Hematopoietic multipotent progenitor cell treated with erythropoietin and hydrocortisone succinate and interleukin-3 and kit ligand, for 6 days (in vitro differentiated cells): Measurements from ENCODE around the gene PHC1.

Experiments used
- DNase-seq: peaks from one replicate; pipeline ENCODE4 v3.0.0-alpha.2; 2015

PHC1 gene

DNA sequence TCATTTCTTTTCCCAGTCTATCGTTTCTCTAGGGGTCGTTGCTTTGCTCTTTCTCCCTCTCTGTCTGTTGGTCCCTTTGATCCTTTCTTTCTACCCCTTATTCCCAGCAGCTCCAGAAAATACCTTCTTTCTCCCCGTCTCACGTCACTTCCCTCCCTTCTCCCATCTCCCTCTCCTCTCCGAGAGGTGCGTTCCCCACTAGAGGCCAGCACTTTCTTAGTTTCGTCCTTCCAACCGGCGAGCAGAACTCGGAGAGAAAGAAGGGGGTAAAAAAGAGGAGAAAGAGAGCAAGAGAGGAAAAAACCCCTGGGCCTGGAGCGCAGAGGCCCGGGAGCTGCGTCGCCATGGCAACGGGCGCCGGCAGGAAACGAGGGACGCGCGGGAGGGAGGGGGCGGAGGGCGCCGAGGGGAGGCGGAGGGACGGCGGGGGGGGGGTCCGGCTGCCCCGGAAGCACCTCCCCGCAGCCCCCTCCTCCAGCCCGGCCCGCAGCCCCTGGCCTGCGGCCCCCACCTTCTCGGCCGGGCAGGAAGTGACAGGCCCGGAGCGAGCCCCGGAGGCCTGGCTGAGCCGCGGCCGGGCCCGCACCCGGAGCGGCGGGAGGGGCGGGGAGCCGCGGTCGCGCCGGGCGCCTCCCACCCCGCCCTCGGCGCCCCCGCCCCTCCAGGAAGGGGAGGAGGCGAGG is at the start of gene PHC1:
Gene PHC1 (plus strand): TSS at position 477 of the 683 bp plus-strand sequence. CDS start 3,169 bp downstream, outside the sequence.
- DNase-seq = peak; percentile 83

DNA sequence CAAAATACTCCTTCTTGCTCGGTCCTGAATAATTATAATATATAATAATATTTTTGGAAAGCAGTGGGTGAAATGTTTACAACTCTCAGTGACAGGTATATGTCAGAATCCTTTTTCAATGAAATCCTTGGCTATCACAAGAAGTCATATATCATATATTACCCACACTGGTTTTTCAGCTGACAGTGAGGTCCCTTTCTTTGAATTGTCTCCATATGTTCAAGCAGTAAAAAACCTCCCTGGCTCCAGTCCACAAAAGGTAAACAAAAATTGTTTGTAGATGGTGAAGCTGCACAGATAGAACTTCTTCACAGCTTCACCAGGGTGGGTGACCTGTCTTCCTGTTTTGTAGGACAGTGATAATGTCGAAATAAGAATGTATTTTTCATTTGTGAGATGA is 47.9 kb upstream of the PHC1 start:
- no peak for DNase-seq

DNA sequence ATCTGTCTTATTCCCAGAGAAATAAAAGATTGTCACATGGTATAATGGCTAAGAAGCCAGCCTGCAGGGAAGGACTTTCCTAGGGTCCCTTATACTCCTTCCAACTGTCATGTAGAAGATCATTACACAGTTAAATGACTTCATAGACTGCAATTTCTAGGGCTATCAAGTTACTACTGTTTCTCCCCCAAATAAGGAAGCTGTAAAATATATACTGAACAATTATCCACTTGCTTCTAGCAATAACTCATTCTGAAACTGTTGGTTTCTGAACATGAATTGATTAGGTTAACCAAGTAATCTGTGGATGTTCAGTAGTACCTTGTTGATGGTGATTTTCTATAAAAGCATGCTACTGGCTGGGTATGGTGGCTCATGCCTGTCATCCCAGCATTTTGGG is 47.3 kb upstream of the PHC1 start:
- DNase-seq = no peak

DNA sequence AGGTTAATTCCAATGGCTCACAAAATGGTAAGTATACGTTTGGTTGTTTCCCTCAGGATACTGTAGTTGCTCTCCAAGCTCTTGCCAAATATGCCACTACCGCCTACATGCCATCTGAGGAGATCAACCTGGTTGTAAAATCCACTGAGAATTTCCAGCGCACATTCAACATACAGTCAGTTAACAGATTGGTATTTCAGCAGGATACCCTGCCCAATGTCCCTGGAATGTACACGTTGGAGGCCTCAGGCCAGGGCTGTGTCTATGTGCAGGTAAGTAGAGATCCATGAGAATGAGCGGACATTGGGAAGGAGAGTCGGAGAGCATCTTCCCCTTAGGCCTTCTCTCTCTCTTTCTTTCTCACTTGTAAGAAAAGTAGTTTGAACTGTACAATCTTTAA is 46.5 kb upstream of the PHC1 start:
- no peak for DNase-seq

- no peak for DNase-seq
Measured at GRCh38 chr12:8870586-8870985, 43.7 kb upstream of the PHC1 start.

- no peak for DNase-seq
Measured at GRCh38 chr12:8871068-8871467, 43.2 kb upstream of the PHC1 start.

DNA sequence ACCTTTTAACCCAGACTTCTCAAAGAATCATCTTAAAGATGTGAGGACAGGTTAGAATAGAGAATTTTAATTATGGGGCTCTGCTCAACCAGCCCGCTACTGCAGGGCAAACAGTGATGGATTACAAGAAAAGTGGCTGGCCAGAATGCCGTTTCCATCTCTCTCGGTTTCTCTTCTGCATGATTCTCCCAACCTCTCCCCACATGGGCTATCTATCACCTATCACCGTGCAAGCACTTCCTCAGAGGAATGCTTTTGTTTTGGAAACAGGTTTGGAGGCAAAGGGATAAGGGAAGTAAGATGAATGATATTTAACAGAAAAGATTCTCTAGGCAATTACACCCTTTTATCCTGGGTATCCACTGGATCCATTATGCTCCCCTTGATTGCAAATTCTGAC is 37.4 kb upstream of the PHC1 start:
- no peak for DNase-seq

DNA sequence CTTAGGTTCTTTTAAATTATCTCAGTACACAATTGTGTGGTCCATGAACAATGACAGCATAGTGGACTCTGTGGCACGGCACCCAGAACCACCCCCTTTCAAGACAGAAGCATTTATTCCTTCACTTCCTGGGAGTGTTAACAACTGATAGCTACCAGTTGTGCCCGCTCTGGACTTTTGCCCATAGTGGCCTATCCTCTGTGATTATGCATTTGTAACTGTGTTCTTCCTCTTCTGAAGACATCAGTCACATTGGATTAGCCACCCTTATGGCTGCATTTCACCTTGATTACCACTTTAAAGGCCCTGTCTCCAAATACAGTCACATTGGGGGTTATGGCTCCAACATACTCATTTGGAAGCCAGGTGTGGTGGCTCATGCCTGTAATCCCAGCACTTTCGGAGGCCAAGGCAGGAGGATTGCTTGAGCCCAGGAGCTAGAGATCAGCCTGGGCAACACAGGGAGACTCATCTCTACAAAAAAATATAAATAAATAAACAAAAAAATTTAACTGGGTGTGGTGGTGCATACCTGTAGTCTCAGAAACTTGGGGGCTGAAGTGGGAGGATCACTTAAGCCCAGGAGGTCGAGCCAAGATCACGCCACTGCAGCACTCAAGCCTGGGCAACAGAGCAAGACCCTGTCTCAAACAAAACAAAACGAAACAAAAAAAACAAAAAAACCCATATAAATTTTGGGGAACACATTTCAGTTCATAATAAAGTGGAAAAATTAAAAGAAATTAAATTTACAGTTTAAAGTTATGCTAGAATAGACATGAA is 27.6 kb upstream of the PHC1 start:
- DNase-seq = peak; percentile 97

GRCh38 chr12:8887285-8887715 is 27.0 kb upstream of the PHC1 start:
- peak; percentile 93 for DNase-seq

- peak; percentile 87 for DNase-seq
Measured at GRCh38 chr12:8890313-8891085, 23.8 kb upstream of the PHC1 start.

GRCh38 chr12:8891976-8892375 is 22.3 kb upstream of the PHC1 start:
- DNase-seq = no peak

DNA sequence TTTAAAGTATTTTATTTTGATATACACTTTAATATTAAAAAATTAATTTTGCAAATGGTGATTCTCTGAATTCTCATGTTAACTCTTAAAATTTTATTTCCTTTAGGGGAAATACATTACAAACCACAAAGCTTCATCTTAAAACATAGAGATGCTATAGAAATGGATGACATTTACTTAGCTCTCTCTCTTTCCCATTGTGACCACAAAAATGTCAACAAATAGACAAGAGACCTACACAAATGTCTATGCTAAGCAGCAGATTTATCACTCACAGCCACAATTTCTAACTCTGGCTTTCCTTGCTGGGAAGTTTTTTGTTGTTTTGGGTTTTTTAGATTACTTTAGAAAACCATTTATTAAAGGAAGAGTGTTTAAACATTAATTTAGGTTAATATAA is 19.9 kb upstream of the PHC1 start:
- no peak for DNase-seq

GRCh38 chr12:8894986-8895385 is 19.3 kb upstream of the PHC1 start:
- DNase-seq = no peak

DNA sequence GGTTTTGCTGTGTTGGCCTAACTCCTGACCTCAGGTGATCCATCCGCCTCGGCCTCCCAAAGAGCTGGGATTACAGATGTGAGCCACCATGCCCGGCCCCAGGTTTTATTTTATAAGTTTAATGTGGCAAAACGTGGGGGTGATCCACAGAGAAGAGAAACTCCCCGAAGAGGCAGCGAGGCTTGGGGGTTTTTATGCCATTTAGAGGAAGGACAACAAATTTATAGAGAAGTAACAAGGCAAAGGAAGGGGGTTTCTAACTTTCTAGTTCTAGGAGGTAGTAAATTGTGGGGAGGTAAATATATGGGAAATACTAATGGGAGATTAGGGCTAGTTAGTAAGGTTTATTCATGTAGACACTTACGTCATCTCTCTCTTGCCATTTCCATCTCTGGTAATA is 17.2 kb upstream of the PHC1 start:
- no peak for DNase-seq

- DNase-seq = peak; percentile 35
Measured at GRCh38 chr12:8899830-8900229, 14.5 kb upstream of the PHC1 start.

DNA sequence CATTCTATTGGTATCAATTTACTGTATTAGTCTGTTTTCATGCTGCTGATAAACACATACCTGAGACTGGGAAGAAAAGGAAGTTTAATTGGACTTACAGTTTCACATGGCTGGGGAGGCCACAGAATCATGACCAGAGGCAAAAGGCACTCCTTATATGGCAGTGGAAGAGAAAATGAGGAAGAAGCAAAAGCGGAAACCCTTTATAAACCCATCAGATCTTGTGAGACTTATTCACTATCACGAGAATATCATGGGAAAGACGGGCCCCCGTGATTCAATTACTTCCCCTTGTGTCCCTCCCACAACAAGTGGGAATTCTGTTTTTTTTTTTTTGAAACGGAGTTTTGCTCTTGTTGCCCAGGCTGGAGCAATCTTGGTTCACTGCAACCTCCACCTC is 11.6 kb upstream of the PHC1 start:
- DNase-seq = peak; percentile 51

DNA sequence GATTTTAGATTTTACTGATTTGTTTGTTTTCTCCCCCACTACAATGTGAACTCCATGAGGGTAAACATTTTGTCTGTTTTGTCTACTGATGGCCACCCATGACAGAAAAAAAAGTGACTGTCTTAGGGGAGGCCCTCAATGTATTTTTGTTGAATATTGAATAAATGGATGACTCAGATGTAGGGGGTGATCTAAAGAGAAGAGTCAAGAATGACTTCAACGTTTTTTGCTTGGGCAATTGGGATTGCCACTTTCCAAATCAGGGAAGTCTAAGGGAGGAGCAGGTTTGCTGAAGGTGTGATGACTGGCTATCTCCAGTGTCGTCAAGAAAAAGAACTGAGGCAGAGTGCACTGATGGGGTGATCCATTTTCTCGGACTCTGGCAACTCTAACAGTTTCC is 10.7 kb upstream of the PHC1 start:
- DNase-seq = no peak

DNA sequence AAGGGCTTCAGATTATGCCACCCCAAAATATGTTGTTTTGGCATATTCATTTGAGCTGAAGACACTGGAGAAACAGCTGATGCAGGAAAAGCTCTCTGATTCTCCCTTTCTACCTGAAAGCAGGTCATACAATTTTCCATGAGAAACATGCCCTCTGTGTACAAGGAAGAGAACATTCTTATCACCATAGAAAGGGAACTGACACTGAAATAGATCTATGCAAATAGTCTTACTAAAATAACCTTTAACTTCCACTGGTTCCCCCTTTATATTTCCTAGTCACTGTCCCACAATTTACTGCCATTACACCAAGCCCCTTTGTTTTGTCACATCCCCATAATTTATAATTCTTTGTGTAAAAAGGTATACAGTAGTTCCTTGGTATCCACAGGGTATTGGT is 9.6 kb upstream of the PHC1 start:
- no peak for DNase-seq

- no peak for DNase-seq
Measured at GRCh38 chr12:8905546-8905945, 8.8 kb upstream of the PHC1 start.

DNA sequence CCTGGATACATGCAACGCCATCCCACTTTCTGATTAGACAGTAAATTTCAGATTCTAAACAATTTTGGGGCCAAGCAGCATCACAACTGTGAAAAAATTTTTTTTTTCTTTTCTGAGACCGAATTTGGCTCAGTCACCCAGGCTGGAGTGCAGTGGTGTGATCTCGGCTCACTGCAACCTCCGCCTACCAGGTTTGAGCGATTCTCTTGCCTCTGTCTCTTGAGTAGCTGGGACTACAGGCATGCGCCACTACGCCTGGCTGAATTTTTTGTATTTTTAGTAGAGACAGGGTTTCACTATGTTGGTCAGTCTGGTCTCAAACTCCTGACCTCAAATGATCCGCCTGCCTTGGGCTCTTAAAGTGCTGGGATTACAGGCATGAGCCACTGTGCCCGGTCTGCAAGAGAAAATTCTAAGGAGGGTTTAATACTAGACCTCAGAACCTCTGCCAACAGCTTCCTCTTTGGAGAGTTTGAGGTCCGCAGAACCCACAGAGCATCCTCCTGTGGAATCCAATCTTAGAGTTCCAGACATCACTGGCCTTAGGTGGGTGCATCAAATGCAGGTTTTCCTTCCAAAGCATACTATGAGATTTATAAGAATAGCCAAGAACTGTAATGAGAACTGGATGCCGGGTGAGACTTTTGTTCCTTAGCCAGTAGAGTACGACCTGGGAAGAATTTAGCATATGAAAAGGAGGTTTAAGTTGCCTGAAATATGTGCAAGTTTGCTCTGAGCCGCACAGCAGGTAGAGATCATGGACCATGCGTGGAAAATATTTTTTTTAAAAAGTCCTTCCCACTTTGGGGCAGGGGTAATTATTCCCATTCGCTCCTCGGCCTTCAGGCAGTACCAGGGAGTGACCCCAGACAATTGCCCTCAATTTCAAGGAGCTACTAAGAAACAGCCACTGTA is 7.8 kb upstream of the PHC1 start:
- DNase-seq = no peak

GRCh38 chr12:8907513-8907912 is 6.8 kb upstream of the PHC1 start:
- DNase-seq = no peak

DNA sequence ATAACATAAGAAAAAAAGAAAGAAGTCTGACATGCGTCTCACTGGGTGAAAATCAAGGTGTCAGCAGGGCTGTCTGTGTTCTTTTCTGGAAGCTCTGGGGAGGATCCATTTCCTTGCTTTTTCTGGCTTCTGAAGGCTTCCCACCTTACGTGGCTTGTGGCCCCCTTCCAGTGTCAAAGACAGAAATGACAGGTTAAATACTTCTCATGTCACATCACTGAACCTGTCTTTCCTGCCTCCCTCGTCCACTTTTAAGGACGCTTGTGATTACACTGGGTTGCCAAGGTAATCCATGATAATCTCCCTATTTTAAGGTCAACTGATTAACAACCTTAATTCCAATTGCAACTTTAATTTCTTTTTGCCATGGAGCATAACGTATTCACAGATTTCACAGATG is 4.6 kb upstream of the PHC1 start:
- no peak for DNase-seq
